Right lobe of liver (tissue), 4 donors: ENCODE results near the gene MBD3.

Experiments
- CTCF ChIP-seq, 4 donors: fragments of 200-600 bp in 3 of 4; fragments of 450-650 bp in 1 of 4; IDR thresholded peaks; one replicate each; pipeline versions ENCODE4 v1.5.1 to v1.8.0; 2016 to 2022; ENCODE audit warnings: antibody characterized with exemption in 4 of 4, mild to moderate bottlenecking in 2 of 4
- POLR2A ChIP-seq: fragments of 450-650 bp; IDR thresholded peaks from one replicate; pipeline ENCODE4 v1.6.1; 2017; ENCODE audit warnings: antibody characterized with exemption, mild to moderate bottlenecking
- donor health status: DM: no; HTN: no; CAD: no.
- donor health status: DM: no; HTN: no; CAD: no.
- donor health status: DM: no; HTN: yes; CAD: no.

GRCh38 chr19:1555487-1556389 is 36.9 kb downstream of the MBD3 start:
- no peak for TF ChIP-seq CTCF (IDR thresholded peaks at IDR 0.05)
- no peak for TF ChIP-seq POLR2A
